MCF 10A (cell line): ENCODE measurements around the gene GPC2. TPM values are rescaled to one million over a fixed set of nuclear protein-coding genes. Genes with fewer than 3 reads are reported as not detected.
A peak's percentile ranks its signal among the peaks of the same experiment; 100 is the strongest.

Experiments
- BruUV-seq: library from RNA; stranded (reverse); fragments of 400-500 nt; replicated peaks from 2 replicates; lab custom pipeline; 2021; lab: Mats Ljungman, UMichigan
- CTCF ChIA-PET: fragments of 300-600 bp; sonication (Branson Sonifier 250); formaldehyde crosslinking; extraction: SDS; loops from one replicate; lab custom pipeline; 2021; ENCODE audit warnings: antibody characterized with exemption, inconsistent platforms; lab: Yijun Ruan, JAX
- POLR2A ChIA-PET: fragments of 300-600, 350-650 bp; sonication (Branson Sonifier 250); formaldehyde crosslinking; extraction: SDS; loops from one replicate; lab custom pipeline; 2020; ENCODE audit warnings: antibody characterized with exemption, inconsistent platforms; lab: Yijun Ruan, JAX
- DNase-seq: peaks from one replicate; pipeline ENCODE4 v3.0.0-alpha.2; 2018; ENCODE audit not compliant: unreplicated experiment
- H3K27ac Mint-ChIP-seq: one replicate; pipeline ENCODE4 v1.8.0; 2022; ENCODE audit warnings: mild to moderate bottlenecking, low read depth, mixed read lengths; ENCODE audit not compliant: unreplicated experiment
- H3K27me3 Mint-ChIP-seq: one replicate; pipeline ENCODE4 v1.8.0; 2022; ENCODE audit warnings: mixed read lengths; ENCODE audit not compliant: insufficient read depth, unreplicated experiment
- H3K36me3 Mint-ChIP-seq: one replicate; pipeline ENCODE4 v1.8.0; 2022; ENCODE audit warnings: mild to moderate bottlenecking, moderate library complexity, mixed read lengths; ENCODE audit not compliant: insufficient read depth, unreplicated experiment
- H3K4me1 Mint-ChIP-seq: one replicate; pipeline ENCODE4 v1.8.0; 2022; ENCODE audit warnings: mixed read lengths; ENCODE audit not compliant: insufficient read depth, unreplicated experiment
- H3K4me3 Mint-ChIP-seq: one replicate; pipeline ENCODE4 v1.8.0; 2022; ENCODE audit warnings: mild to moderate bottlenecking, moderate library complexity, mixed read lengths; ENCODE audit not compliant: unreplicated experiment
- H3K9me3 Mint-ChIP-seq: one replicate; pipeline ENCODE4 v1.8.0; 2022; ENCODE audit warnings: mixed read lengths; ENCODE audit not compliant: unreplicated experiment
- intact Hi-C: fragments of 100-400 bp; cut with micrococcal nuclease; formaldehyde crosslinking; loops from 2 replicates; pipeline ENCODE4 v1.14.1; 2022
- total RNA-seq: library from RNA; stranded (reverse); gene quantifications from 2 replicates; pipeline ENCODE4 v1.2.3, GENCODE V29; 2022
- TF ChIP-seq, protein P1 (sequence below): fragments of 200-600 bp; IDR thresholded peaks from one replicate; pipeline ENCODE4 v1.8.0; 2022; ENCODE audit warnings: antibody characterized with exemption, mild to moderate bottlenecking; ENCODE audit not compliant: unreplicated experiment

The GPC2 gene
- total RNA-seq, 1 experiment from 2014 or later = 0.65 TPM

- H3K4me3 Mint-ChIP-seq = peak overlapping the region; percentile 77
- POLR2A ChIA-PET = interaction anchor here (0.8 to 5.5 kb wide), 4 partner anchors 8 to 57 kb away, joined by 4 to 58 read pairs (median 5); partner anchors contain the start of genes AP4M1, GAL3ST4 and LAMTOR4
- TF ChIP-seq, protein P1, sequence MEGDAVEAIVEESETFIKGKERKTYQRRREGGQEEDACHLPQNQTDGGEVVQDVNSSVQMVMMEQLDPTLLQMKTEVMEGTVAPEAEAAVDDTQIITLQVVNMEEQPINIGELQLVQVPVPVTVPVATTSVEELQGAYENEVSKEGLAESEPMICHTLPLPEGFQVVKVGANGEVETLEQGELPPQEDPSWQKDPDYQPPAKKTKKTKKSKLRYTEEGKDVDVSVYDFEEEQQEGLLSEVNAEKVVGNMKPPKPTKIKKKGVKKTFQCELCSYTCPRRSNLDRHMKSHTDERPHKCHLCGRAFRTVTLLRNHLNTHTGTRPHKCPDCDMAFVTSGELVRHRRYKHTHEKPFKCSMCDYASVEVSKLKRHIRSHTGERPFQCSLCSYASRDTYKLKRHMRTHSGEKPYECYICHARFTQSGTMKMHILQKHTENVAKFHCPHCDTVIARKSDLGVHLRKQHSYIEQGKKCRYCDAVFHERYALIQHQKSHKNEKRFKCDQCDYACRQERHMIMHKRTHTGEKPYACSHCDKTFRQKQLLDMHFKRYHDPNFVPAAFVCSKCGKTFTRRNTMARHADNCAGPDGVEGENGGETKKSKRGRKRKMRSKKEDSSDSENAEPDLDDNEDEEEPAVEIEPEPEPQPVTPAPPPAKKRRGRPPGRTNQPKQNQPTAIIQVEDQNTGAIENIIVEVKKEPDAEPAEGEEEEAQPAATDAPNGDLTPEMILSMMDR = no peak
- H3K4me1 Mint-ChIP-seq = peaks cover 22% of the 10 kb centered on the region
- H3K9me3 Mint-ChIP-seq = no peaks in the 10 kb centered on the region
- no peak for DNase-seq
- H3K36me3 Mint-ChIP-seq = peaks cover 21% of the 10 kb centered on the region
- BruUV-seq = no TSS peak
- H3K27ac Mint-ChIP-seq = no peak overlapping the region
- CTCF ChIA-PET = interaction anchor here (0.7 to 1.2 kb wide), 3 partner anchors 26 to 399 kb away, joined by 3 to 4 read pairs (median 3); no protein-coding TSS in a partner anchor
- intact Hi-C loops = no loop called here
- H3K27me3 Mint-ChIP-seq = no peaks in the 10 kb centered on the region
These were observed 18.0 kb downstream of the GPC2 start for GRCh38 chr7:100159099-100159623.

- TF ChIP-seq, protein P1 = no peak
- peak within 1 kb of the TSS; percentile 77 for H3K4me3 Mint-ChIP-seq
- ChIA-PET CTCF (interaction anchor here (0.7 to 1.2 kb wide), 5 partner anchors 26 to 400 kb away, joined by 3 to 4 read pairs (median 4); no protein-coding TSS in a partner anchor), POLR2A (interaction anchor here (0.7 to 5.5 kb wide), 9 partner anchors 9 to 57 kb away, joined by 3 to 58 read pairs (median 4); partner anchors contain the start of genes AP4M1, GAL3ST4, GPC2 and LAMTOR4)
- H3K27me3 Mint-ChIP-seq = no peaks in the 10 kb centered on the region
- H3K9me3 Mint-ChIP-seq = no peaks in the 10 kb centered on the region
- no TSS peak for BruUV-seq
- DNase-seq = peak; percentile 77
- H3K27ac Mint-ChIP-seq = no peak within 1 kb of the TSS
- intact Hi-C loops = no loop called here
- H3K36me3 Mint-ChIP-seq = peaks cover 21% of the 10 kb centered on the region
- H3K4me1 Mint-ChIP-seq = peaks cover 16% of the 10 kb centered on the region
These were observed 18.7 kb downstream of the GPC2 start, which contains the start of gene TRAPPC14 for GRCh38 chr7:100158229-100159098. Gene TRAPPC14, minus strand, starts transcription at chr7:100158723. Its CDS starts 224 bp downstream, at chr7:100158499.

GRCh38 chr7:100157334-100158228 lies 19.6 kb downstream of the GPC2 start:
- BruUV-seq = TSS peak; percentile 25
- CTCF ChIA-PET = interaction anchor here (0.7 to 1.0 kb wide), 2 partner anchors 36 to 188 kb away, joined by 4 read pairs; no protein-coding TSS in a partner anchor
- H3K9me3 Mint-ChIP-seq = no peaks in the 10 kb centered on the region
- peak overlapping the region; percentile 77 for H3K4me3 Mint-ChIP-seq
- peak; percentile 66 for DNase-seq
- H3K27ac Mint-ChIP-seq = no peak overlapping the region
- POLR2A ChIA-PET = interaction anchor here (0.7 to 5.5 kb wide), 6 partner anchors 9 to 31 kb away, joined by 3 to 58 read pairs (median 5); partner anchors contain the start of genes GPC2, LAMTOR4, MBLAC1 and STAG3
- peaks cover 26% of the 10 kb centered on the region for H3K36me3 Mint-ChIP-seq
- intact Hi-C loops = no loop called here
- no peaks in the 10 kb centered on the region for H3K27me3 Mint-ChIP-seq
- TF ChIP-seq, protein P1 = no peak
- peaks cover 13% of the 10 kb centered on the region for H3K4me1 Mint-ChIP-seq
